Gastrocnemius medialis (tissue), 4 donors: ENCODE measurements around the gene ZC3H18. TPM values are rescaled to one million over a fixed set of nuclear protein-coding genes. Genes with fewer than 3 reads are reported as not detected.

Experiments
- ATAC-seq, 2 donors: fragments of 150-250 bp; one replicate each; pipeline ENCODE4 v1.9.1; 2016
- DNase-seq, 2 donors: peaks; one replicate each; pipeline ENCODE4 v3.0.0-alpha.2; 2019
- H3K27ac ChIP-seq, 4 donors: fragments of 200-600 bp; sonication (generic); 1 replicate in 1 of 4; 2 replicates in 3 of 4; pipeline ENCODE4 v1.5.1; 2016 to 2018; ENCODE audit warnings: mild to moderate bottlenecking in 2 of 4, moderate library complexity in 1 of 4
- H3K27me3 ChIP-seq, 3 donors: fragments of 200-600 bp; sonication (generic) in 2 of 3; 1 replicate in 1 of 3; 2 replicates in 2 of 3; pipeline versions ENCODE4 v1.5.1 to v1.6.0; 2016 to 2019; ENCODE audit warnings: mild to moderate bottlenecking in 1 of 3, moderate library complexity in 1 of 3
- H3K36me3 ChIP-seq, 2 donors: fragments of 200-600 bp; sonication (generic) in 1 of 2; one replicate each; pipeline ENCODE4 v1.5.1; 2017 to 2018
- H3K4me1 ChIP-seq, 2 donors: fragments of 200-600 bp; sonication (generic) in 1 of 2; one replicate each; pipeline ENCODE4 v1.5.1; 2016 to 2017; ENCODE audit warnings: mild to moderate bottlenecking in 2 of 2
- H3K4me3 ChIP-seq, 4 donors: fragments of 200-600 bp; sonication (generic) in 3 of 4; 1 replicate in 1 of 4; 2 replicates in 3 of 4; pipeline ENCODE4 v1.5.1; 2016 to 2019; ENCODE audit warnings: mild to moderate bottlenecking in 2 of 4
- H3K9me3 ChIP-seq, 3 donors: fragments of 200-600 bp; sonication (generic) in 2 of 3; 1 replicate in 1 of 3; 2 replicates in 2 of 3; pipeline ENCODE4 v1.5.1; 2016 to 2019
- POLR2A ChIP-seq, 2 donors: fragments of 450-650 bp; IDR thresholded peaks; one replicate each; pipeline ENCODE4 v1.6.1; 2017; ENCODE audit warnings: antibody characterized with exemption in 2 of 2, mild to moderate bottlenecking in 2 of 2, moderate library complexity in 2 of 2
- in situ Hi-C, 4 donors: fragments of 200-750 bp; cut with MboI; loops; one replicate each; pipeline versions ENCODE4 v1.15.0 to v1.8.0; 2017; ENCODE audit warnings: low sequenced_read_pairs in 4 of 4
- intact Hi-C: fragments of 100-400 bp; cut with DNase I; formaldehyde crosslinking; loops from one replicate; pipeline ENCODE4 v1.15.1; 2023; ENCODE audit warnings: low total_unique reads
- total RNA-seq, 4 donors: library from RNA; depleted of rRNA; stranded (reverse); fragments of >200 nt; gene quantifications; one replicate each; pipeline versions ENCODE4 v1.1.0 to v1.2.3, GENCODE V29; 2016
- TF ChIP-seq, protein P1 (sequence below), 5 experiments: fragments of 450-650 bp in 3 of 5; fragments of 200-600 bp in 2 of 5; sonication (generic) in 2 of 5; IDR thresholded peaks in 4 of 5; conservative IDR thresholded peaks in 1 of 5; 1 replicate in 4 of 5; 2 replicates in 1 of 5; pipeline ENCODE4 v1.5.1; 2016 to 2019; ENCODE audit warnings: antibody characterized with exemption in 5 of 5, mild to moderate bottlenecking in 3 of 5, moderate library complexity in 3 of 5

Gene ZC3H18
- total RNA-seq, 4 donors from 2014 or later: 10.9 to 20.5 (median 18.4) TPM

DNA sequence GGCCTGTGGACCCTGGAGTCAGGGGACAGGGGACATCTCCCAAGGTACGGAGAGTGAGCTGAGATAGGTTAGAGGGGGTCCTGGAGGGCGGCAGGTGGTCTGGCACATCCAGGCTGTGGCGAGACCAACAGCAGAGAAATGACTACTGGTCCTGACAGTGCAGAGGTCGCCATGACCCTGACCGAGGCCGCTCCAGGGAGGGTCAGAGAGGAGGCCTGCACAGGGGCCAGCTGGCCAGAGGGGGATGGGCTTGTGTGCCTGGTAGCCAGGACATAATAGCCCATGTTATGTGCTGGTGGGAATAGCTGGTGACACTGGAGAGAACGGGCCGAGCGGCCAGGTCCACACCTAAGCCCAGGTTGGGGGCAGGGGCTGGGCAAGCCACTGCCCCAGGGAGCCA lies 40.6 kb upstream of the ZC3H18 start:
- no peak for TF ChIP-seq POLR2A (IDR thresholded peaks at IDR 0.05)
- TF ChIP-seq, protein P1, sequence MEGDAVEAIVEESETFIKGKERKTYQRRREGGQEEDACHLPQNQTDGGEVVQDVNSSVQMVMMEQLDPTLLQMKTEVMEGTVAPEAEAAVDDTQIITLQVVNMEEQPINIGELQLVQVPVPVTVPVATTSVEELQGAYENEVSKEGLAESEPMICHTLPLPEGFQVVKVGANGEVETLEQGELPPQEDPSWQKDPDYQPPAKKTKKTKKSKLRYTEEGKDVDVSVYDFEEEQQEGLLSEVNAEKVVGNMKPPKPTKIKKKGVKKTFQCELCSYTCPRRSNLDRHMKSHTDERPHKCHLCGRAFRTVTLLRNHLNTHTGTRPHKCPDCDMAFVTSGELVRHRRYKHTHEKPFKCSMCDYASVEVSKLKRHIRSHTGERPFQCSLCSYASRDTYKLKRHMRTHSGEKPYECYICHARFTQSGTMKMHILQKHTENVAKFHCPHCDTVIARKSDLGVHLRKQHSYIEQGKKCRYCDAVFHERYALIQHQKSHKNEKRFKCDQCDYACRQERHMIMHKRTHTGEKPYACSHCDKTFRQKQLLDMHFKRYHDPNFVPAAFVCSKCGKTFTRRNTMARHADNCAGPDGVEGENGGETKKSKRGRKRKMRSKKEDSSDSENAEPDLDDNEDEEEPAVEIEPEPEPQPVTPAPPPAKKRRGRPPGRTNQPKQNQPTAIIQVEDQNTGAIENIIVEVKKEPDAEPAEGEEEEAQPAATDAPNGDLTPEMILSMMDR (IDR thresholded peaks at IDR 0.05 in 4 of 5, conservative IDR thresholded peaks at IDR 0.05 in 1 of 5): no peak
- Histone ChIP-seq H3K27me3 (peaks cover 0 to 4% (median 0%) of the 10 kb centered on the region in 3 donors), H3K4me3 (no peak overlapping the region), H3K4me1 (peaks cover 12 to 40% of the 10 kb centered on the region in 2 donors), H3K27ac (no peak overlapping the region), H3K36me3 (no peaks in the 10 kb centered on the region), H3K9me3 (no peaks in the 10 kb centered on the region)
- DNase-seq: no peak
- intact Hi-C loops: no loop called here
- no peak for ATAC-seq
- in situ Hi-C loops: no loop called here

DNA sequence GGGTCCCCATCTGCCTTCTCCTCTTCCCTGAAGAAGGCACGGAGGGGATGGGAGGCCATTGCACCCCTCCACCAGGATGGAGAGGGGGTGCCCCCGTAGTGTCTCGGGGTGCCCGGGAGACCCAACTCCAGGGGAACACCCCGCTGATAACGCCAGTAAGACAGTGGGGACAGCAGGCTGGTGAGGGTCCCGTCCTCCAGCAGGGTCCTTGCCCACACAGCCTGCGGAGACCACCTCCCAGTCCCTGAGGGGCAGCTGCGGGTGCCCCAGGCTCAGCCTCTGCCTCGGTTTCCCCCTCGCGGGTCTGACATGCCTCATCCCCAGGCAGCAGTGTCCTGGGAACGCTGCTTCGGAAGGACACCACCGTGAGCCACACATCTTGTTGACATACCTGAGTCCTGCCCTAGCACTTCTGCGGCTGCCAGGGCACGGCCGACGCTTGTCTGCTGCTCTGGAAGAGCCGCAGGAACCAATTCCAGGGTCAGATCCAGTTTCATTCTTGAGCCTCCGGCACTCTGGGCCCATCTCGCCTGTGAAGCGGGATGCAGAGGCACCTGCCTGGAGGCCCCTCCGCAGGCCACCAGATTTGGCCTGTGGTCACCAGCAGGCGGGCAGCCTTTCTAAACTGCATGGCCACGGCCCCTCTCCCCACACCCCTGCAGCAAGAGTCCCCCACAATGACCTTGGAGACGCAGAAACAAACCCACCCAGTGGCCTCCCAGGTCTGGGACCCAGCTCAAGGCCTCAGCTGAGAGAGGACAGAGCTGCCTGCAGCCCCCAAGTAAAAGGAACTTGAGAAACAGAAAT lies 39.9 kb upstream of the ZC3H18 start:
- in situ Hi-C loops (no loop called here), intact Hi-C loops (loop anchor here (5.0 kb wide), 1 partner anchor 138 kb away; no protein-coding TSS in a partner anchor)
- Histone ChIP-seq H3K9me3 (no peaks in the 10 kb centered on the region), H3K4me1 (peaks cover 18 to 41% of the 10 kb centered on the region in 2 donors), H3K27me3 (no peaks in the 10 kb centered on the region), H3K27ac (no peak overlapping the region), H3K4me3 (no peak overlapping the region), H3K36me3 (no peaks in the 10 kb centered on the region)
- TF ChIP-seq, protein P1 (IDR thresholded peaks at IDR 0.05 in 4 of 5, conservative IDR thresholded peaks at IDR 0.05 in 1 of 5): no peak
- no peak for TF ChIP-seq POLR2A (IDR thresholded peaks at IDR 0.05)
- ATAC-seq: no peak
- no peak for DNase-seq

DNA sequence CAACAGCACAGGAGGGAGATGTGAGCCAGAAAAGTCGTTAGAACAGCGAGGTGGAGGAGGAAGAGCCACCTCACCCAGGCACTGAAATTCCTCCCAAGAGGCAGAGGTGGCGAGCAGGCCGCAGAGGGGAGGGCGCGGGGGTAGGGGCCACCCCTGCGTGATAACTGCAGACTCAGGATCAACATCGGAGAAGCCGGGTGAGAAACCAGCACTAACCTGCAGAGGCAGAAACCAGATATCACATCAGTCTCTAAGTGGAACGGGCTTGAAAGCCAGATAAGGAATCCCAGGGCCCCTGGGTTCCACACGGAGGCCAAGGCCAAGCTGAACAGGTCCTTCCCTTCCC lies 39.4 kb upstream of the ZC3H18 start:
- Histone ChIP-seq H3K4me3 (no peak overlapping the region), H3K27ac (no peak overlapping the region), H3K27me3 (no peaks in the 10 kb centered on the region), H3K9me3 (no peaks in the 10 kb centered on the region), H3K4me1 (peaks cover 17 to 41% of the 10 kb centered on the region in 2 donors), H3K36me3 (no peaks in the 10 kb centered on the region)
- no peak for DNase-seq
- no peak for ATAC-seq
- in situ Hi-C loops: no loop called here
- TF ChIP-seq POLR2A (IDR thresholded peaks at IDR 0.05): no peak
- TF ChIP-seq, protein P1 (IDR thresholded peaks at IDR 0.05 in 4 of 5, conservative IDR thresholded peaks at IDR 0.05 in 1 of 5): no peak
- intact Hi-C loops: loop anchor here (5.0 kb wide), 1 partner anchor 139 kb away; no protein-coding TSS in a partner anchor

DNA sequence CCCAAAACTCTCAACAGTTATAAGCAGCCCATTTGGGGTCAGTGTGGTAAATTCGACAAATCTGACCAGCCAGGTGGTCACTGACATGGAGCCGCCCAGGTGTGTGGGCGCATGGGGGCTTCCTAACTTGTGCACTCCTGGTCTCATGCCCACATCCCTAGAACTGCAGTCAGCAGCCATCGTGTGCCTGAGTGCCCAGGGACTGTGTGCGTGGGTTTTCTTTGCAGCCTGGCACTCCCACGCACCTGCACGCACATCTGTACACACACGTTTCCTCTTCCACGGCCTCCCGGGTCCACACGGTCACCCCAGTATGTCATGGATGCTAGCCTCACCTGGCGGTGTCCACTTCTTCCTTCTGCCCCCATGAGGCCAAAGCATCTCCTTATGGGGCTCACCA lies 38.9 kb upstream of the ZC3H18 start:
- H3K4me3 ChIP-seq: no peak overlapping the region
- TF ChIP-seq, protein P1 (IDR thresholded peaks at IDR 0.05 in 4 of 5, conservative IDR thresholded peaks at IDR 0.05 in 1 of 5): no peak
- no peak for TF ChIP-seq POLR2A (IDR thresholded peaks at IDR 0.05)
- DNase-seq: no peak
- in situ Hi-C loops: no loop called here
- H3K27ac ChIP-seq: no peak overlapping the region
- ATAC-seq: no peak
- no peaks in the 10 kb centered on the region for H3K27me3 ChIP-seq
- no peaks in the 10 kb centered on the region for H3K36me3 ChIP-seq
- intact Hi-C loops: loop anchor here (5.0 kb wide), 1 partner anchor 139 kb away; no protein-coding TSS in a partner anchor
- H3K4me1 ChIP-seq: peaks cover 12 to 37% of the 10 kb centered on the region in 2 donors
- H3K9me3 ChIP-seq: no peaks in the 10 kb centered on the region
